HepG2 (cell line): ENCODE data around the gene LY6G5B. TPM values are rescaled to one million over a fixed set of nuclear protein-coding genes. Genes with fewer than 3 reads are reported as not detected.
A peak's percentile ranks its signal among the peaks of the same experiment; 100 is the strongest.

Source experiments
- ATAC-seq: fragments of 200-7000 bp; cut with Tn5 transposase; 3 replicates; pipeline ENCODE4 v1.9.1; 2020; ENCODE audit warnings: mild to moderate bottlenecking, moderate library complexity
- BruUV-seq: library from RNA; stranded (reverse); fragments of 400-500 nt; replicated peaks from 2 replicates; lab custom pipeline; 2021; lab: Mats Ljungman, UMichigan
- CTCF ChIA-PET: fragments of 300-600 bp; formaldehyde crosslinking; extraction: SDS; loops from one replicate; lab custom pipeline; 2021; ENCODE audit warnings: low total read pairs, inconsistent platforms, low intra/inter-chr PET ratio; lab: Yijun Ruan, JAX
- POLR2A ChIA-PET: fragments of 350-600 bp; sonication (Branson Sonifier 250); formaldehyde crosslinking; loops from one replicate; lab custom pipeline; 2020; ENCODE audit warnings: antibody characterized with exemption, inconsistent platforms; lab: Yijun Ruan, JAX
- DNase-seq: peaks from one replicate; pipeline ENCODE4 v3.0.0-alpha.2; 2015; ENCODE audit warnings: low spot score
- FAIRE-seq: peaks from 3 replicates; lab custom pipeline; 2011; peaks lifted over from hg19 to GRCh38; lab: Jason Lieb, UNC
- H2AFZ ChIP-seq: one replicate; pipeline ENCODE4 v1.6.1; 2011; ENCODE audit warnings: low read length, inconsistent platforms
- H3K27ac ChIP-seq: fragments of 300-600 bp; 3 replicates; pipeline ENCODE4 v1.8.0; 2011; ENCODE audit warnings: mixed run types, mild to moderate bottlenecking, mixed read lengths, low read length, inconsistent platforms; ENCODE audit not compliant: insufficient read depth; ENCODE audit errors: extremely low read length
- H3K27me3 ChIP-seq, 2 experiments: fragments of 200-600 bp in 1 of 2; 2 replicates in 1 of 2; 3 replicates in 1 of 2; pipeline versions ENCODE4 v1.6.0 to v1.8.0; 2011; ENCODE audit warnings: low read length in 2 of 2, mild to moderate bottlenecking in 2 of 2, moderate library complexity in 2 of 2, inconsistent platforms in 1 of 2; ENCODE audit not compliant: insufficient read depth in 2 of 2, control insufficient read depth in 1 of 2
- H3K36me3 ChIP-seq, 2 experiments: fragments of 200-600 bp in 1 of 2; replicated peaks in 1 of 2; 2 replicates in 1 of 2; 3 replicates in 1 of 2; pipeline versions ENCODE4 v1.5.1 to v1.8.0; 2011; ENCODE audit warnings: low read length in 2 of 2, inconsistent platforms in 1 of 2; ENCODE audit not compliant: insufficient read depth in 2 of 2, control insufficient read depth in 1 of 2
- H3K4me1 ChIP-seq: 2 replicates; pipeline ENCODE4 v1.5.1; 2012; ENCODE audit warnings: low read length, inconsistent platforms; ENCODE audit not compliant: insufficient read depth
- H3K4me2 ChIP-seq: 2 replicates; pipeline ENCODE4 v1.6.0; 2011; ENCODE audit warnings: low read depth, low read length, inconsistent platforms
- H3K4me3 ChIP-seq, 3 experiments: fragments of 200-600 bp in 1 of 3; sonication (generic), shearing (Covaris generic) in 1 of 3; replicated peaks in 1 of 3; 2 replicates each; pipeline ENCODE4 v1.5.1; 2011 to 2016; ENCODE audit warnings: low read length in 3 of 3, inconsistent platforms in 2 of 3, low read depth in 2 of 3, mild to moderate bottlenecking in 2 of 3, control low read depth in 1 of 3, mixed read lengths in 1 of 3; ENCODE audit not compliant: insufficient read depth in 1 of 3
- H3K79me2 ChIP-seq: one replicate; pipeline ENCODE4 v1.6.1; 2011; ENCODE audit warnings: low read length, inconsistent platforms; ENCODE audit not compliant: insufficient read depth
- H3K9ac ChIP-seq: 2 replicates; pipeline ENCODE4 v1.6.0; 2011; ENCODE audit warnings: mild to moderate bottlenecking, low read depth, low read length, inconsistent platforms; ENCODE audit not compliant: insufficient read depth
- H3K9me3 ChIP-seq: 2 replicates; pipeline ENCODE4 v1.5.1; 2012; ENCODE audit warnings: mild to moderate bottlenecking, low read length
- H4K20me1 ChIP-seq: 2 replicates; pipeline ENCODE4 v1.6.0; 2011; ENCODE audit warnings: inconsistent platforms, mild to moderate bottlenecking, low read length, moderate library complexity; ENCODE audit not compliant: insufficient read depth
- AFF4 ChIP-seq: sonication (generic); formaldehyde crosslinking; IDR thresholded peaks from 2 replicates; pipeline ENCODE4 v1.4.0; 2020; ENCODE audit warnings: missing genetic modification reagents
- CTCF ChIP-seq: sonication (generic); formaldehyde crosslinking; IDR thresholded peaks from 2 replicates; pipeline ENCODE4 v1.5.0; 2020; ENCODE audit warnings: mild to moderate bottlenecking, missing genetic modification reagents, moderate library complexity
- NKX3-1 ChIP-seq: sonication (generic); formaldehyde crosslinking; IDR thresholded peaks from 2 replicates; pipeline ENCODE4 v1.5.0; 2020; ENCODE audit warnings: missing genetic modification reagents
- RAD21 ChIP-seq: fragments of 450-650 bp; formaldehyde crosslinking; IDR thresholded peaks from 2 replicates; pipeline ENCODE4 v1.5.0; 2020; ENCODE audit warnings: mild to moderate bottlenecking
- STAG1 ChIP-seq: sonication (generic); formaldehyde crosslinking; IDR thresholded peaks from 2 replicates; pipeline ENCODE4 v1.4.0; 2020; ENCODE audit warnings: missing genetic modification reagents
- ZNF768 ChIP-seq: sonication (generic); formaldehyde crosslinking; IDR thresholded peaks from 2 replicates; pipeline ENCODE4 v1.4.0; 2020; ENCODE audit warnings: missing genetic modification reagents
- WGBS: methylation state at CpG from one replicate; pipeline ENCODE4 v1.1.6; 2017; ENCODE audit warnings: low lambda C conversion rate; 5-methylcytosine and 5-hydroxymethylcytosine counted together
- in situ Hi-C: cut with HindIII; loops from 2 replicates; pipeline ENCODE4 v1.10.0; 2017; ENCODE audit warnings: low pct_unique_long_range_greater_than_20kb; ENCODE audit not compliant: extremely low pct_ligation_motif_present
- intact Hi-C: fragments of 100-400 bp; cut with micrococcal nuclease; formaldehyde crosslinking; loops from one replicate; pipeline ENCODE4 v1.10.0; 2022; ENCODE audit not compliant: unreplicated experiment
- polyA plus RNA-seq, 8 experiments: library from polyadenylated mRNA; depleted of rRNA in 3 of 8; stranded (reverse) in 7 of 8; unstranded in 1 of 8; fragments of >200 nt; fragmentation: Illumina TruSeq in 4 of 8; extraction: Trizol in 4 of 8; gene quantifications; 2 replicates each; pipeline versions ENCODE4 v1.2.1 to v1.2.3, GENCODE V29; 2011 to 2016; ENCODE audit warnings: low read depth in 4 of 8, missing spikeins in 1 of 8, mixed read lengths in 1 of 8; ENCODE audit not compliant: insufficient read depth in 1 of 8
- total RNA-seq, 5 experiments: library from RNA; depleted of rRNA; stranded (reverse); fragments of >200 nt; fragmentation: Illumina TruSeq; extraction: Trizol; gene quantifications; 2 replicates each; pipeline ENCODE4 v1.2.3, GENCODE V29; 2016; ENCODE audit warnings: low read depth in 1 of 5
- TF ChIP-seq, protein P1 (sequence below): sonication (generic); formaldehyde crosslinking; IDR thresholded peaks from 2 replicates; pipeline ENCODE4 v1.5.1; 2020; ENCODE audit warnings: mild to moderate bottlenecking, missing genetic modification reagents, moderate library complexity

Gene LY6G5B
- total and polyA plus RNA-seq, 2 of the 13 experiments (the other 11 are each of a cell fraction or from before 2014, with no cell fraction given) = 7.8 to 15.7 TPM

DNA sequence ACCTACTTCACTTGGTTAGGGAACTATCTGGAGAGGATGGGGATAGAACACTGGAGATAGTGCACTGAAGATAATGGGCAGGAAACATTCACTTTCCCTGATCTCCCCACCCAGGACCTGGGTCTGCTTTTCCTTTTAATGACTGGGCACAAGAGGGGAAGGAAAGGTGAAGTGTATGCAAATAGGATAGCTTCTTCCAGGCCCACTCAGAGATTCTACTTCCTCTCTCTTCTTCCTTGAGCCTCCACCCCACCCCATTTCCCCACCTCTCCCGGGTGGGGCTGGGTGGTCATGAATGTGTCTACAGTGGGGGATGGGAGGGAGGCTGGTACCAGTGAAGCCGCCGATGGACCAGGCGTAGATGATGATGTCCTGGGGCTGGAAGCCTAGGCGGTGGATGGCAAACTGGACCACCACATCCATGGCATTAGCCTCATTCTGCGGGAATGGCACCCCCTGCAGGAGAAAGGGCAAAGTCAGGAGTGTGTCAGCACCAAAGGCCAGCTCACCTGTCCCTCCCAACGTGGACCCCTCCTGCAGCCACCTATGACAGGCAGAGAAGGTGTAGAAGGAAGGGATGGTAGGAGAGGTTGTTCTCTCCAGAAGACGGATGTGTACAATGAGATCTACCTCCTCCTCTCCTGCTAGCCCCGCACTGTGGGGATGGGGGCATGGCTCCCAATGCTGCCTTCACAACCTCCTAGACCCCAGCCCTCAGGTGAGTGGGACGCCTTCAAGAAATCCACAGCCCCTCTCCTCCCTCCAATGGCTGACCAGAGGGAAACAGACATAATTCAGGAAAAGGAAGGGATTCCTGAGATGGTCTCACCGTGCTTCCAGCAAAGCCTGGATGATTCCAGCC is 19.7 kb downstream of the LY6G5B start:
- CTCF ChIA-PET = interaction anchor here (0.8 to 1.2 kb wide), 2 partner anchors 9 to 84 kb away, joined by 3 to 5 read pairs; partner anchors contain the start of gene LY6G5C
- no peaks in the 10 kb centered on the region for H3K27me3 ChIP-seq
- FAIRE-seq = no peak
- intact Hi-C loops (no loop called here), in situ Hi-C loops (no loop called here)
- H3K27ac ChIP-seq = no peak overlapping the region
- no peak overlapping the region for H3K4me2 ChIP-seq
- H3K79me2 ChIP-seq = no peaks in the 10 kb centered on the region
- ATAC-seq = peak; percentile 69
- H3K9ac ChIP-seq = no peak overlapping the region
- H3K4me1 ChIP-seq = peaks cover 12% of the 10 kb centered on the region; the same call in 1 of the 2 replicates
- no peaks in the 10 kb centered on the region for H4K20me1 ChIP-seq
- BruUV-seq = no TSS peak
- no peaks in the 10 kb centered on the region for H3K9me3 ChIP-seq
- H3K36me3 ChIP-seq = peaks cover 54 to 64% of the 10 kb centered on the region in 2 experiments
- TF ChIP-seq ZNF768 (CRISPR knock-in tag) (peak; percentile 20; the same call in 1 of the 2 replicates), NKX3-1 (CRISPR knock-in tag) (no peak), STAG1 (CRISPR knock-in tag) (peak; percentile 34; the same call in 1 of the 2 replicates), CTCF (CRISPR knock-in tag) (peak; percentile 69), AFF4 (CRISPR knock-in tag) (no peak), RAD21 (CRISPR knock-in tag) (peak; percentile 41; the same call in 1 of the 2 replicates)
- TF ChIP-seq, protein P1, sequence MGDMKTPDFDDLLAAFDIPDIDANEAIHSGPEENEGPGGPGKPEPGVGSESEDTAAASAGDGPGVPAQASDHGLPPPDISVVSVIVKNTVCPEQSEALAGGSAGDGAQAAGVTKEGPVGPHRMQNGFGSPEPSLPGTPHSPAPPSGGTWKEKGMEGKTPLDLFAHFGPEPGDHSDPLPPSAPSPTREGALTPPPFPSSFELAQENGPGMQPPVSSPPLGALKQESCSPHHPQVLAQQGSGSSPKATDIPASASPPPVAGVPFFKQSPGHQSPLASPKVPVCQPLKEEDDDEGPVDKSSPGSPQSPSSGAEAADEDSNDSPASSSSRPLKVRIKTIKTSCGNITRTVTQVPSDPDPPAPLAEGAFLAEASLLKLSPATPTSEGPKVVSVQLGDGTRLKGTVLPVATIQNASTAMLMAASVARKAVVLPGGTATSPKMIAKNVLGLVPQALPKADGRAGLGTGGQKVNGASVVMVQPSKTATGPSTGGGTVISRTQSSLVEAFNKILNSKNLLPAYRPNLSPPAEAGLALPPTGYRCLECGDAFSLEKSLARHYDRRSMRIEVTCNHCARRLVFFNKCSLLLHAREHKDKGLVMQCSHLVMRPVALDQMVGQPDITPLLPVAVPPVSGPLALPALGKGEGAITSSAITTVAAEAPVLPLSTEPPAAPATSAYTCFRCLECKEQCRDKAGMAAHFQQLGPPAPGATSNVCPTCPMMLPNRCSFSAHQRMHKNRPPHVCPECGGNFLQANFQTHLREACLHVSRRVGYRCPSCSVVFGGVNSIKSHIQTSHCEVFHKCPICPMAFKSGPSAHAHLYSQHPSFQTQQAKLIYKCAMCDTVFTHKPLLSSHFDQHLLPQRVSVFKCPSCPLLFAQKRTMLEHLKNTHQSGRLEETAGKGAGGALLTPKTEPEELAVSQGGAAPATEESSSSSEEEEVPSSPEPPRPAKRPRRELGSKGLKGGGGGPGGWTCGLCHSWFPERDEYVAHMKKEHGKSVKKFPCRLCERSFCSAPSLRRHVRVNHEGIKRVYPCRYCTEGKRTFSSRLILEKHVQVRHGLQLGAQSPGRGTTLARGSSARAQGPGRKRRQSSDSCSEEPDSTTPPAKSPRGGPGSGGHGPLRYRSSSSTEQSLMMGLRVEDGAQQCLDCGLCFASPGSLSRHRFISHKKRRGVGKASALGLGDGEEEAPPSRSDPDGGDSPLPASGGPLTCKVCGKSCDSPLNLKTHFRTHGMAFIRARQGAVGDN (CRISPR knock-in tag) = 0 out of 2 replicates have a peak, but pooled peaks have one; percentile 12
- no peak for DNase-seq
- H2AFZ ChIP-seq = no peak overlapping the region
- POLR2A ChIA-PET = interaction anchor here (0.5 kb wide), 1 partner anchor 68 kb away, joined by 3 read pairs; no protein-coding TSS in a partner anchor
- WGBS = 89% methylated on average over 10 of the region's 11 CpGs
- no peak overlapping the region for H3K4me3 ChIP-seq
